SK-MEL-5 (cell line): Measurements from ENCODE around the gene ACER1. TPM values are rescaled to one million over a fixed set of nuclear protein-coding genes. Genes with fewer than 3 reads are reported as not detected.
A peak's percentile ranks its signal among the peaks of the same experiment; 100 is the strongest.
"Not testable (repeated sequence)": the region's sequence is repeated elsewhere in the genome, so short reads cannot be mapped to it uniquely, and the experiment has no call there.

Experiments
- DNase-seq: peaks from one replicate; pipeline ENCODE4 v3.0.0-alpha.2; 2016; ENCODE audit warnings: low read depth, low spot score
- in situ Hi-C: cut with HindIII; loops from 2 replicates; pipeline ENCODE4 v1.10.0; 2016; ENCODE audit warnings: low sequenced_read_pairs, high pct_unique_total_duplicates, low pct_unique_long_range_greater_than_20kb
- total RNA-seq: library from RNA; depleted of rRNA; stranded (reverse); fragments of >200 nt; shearing (Covaris generic); gene quantifications from 2 replicates; pipeline ENCODE4 v1.2.3, GENCODE V29; 2014

Gene ACER1
- total RNA-seq, 1 experiment from 2014 or later = not detected

DNA sequence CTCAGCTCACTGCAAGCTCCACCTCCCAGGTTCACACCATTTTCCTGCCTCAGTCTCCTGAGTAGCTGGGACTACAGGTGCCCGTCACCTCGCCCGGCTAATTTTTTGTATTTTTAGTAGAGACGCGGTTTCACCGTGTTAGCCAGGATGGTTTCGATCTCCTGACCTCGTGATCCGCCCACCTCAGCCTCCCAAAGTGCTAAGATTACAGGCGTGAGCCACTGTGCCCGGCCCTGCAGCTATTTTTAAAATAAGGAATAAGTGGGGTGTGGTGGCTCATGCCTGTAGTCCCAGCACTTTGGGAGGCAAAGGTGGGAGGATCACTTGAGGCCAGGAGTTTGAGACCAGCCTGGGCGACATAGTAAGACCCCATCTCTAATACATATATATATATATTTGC lies 27.0 kb upstream of the ACER1 start:
- in situ Hi-C loops, DNase-seq: not testable (repeated sequence)

- in situ Hi-C loops = no loop called here
- DNase-seq = no peak
These were observed 26.3 kb upstream of the ACER1 start for GRCh38 chr19:6359568-6360341.

DNA sequence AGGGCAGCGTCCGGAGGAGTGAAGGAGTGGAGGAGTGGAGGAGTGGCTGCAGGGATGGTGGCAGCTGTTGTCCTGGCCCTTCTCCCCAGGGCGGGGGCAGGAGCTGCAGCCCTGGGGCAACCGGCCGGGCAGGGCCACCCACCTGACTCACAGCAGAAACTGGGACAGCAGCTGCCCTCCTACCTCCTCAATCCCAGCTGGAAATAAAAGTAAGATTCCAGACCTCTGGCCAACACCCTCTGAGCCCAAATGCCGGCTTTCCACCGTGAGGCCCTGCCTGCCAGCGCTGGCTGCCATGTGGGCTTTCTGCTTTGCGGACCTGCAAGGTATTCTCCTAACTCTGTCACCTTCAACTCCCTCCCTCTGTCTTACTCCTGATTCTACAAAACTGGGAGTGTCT lies 24.6 kb upstream of the ACER1 start:
- in situ Hi-C loops = no loop called here
- no peak for DNase-seq

DNA sequence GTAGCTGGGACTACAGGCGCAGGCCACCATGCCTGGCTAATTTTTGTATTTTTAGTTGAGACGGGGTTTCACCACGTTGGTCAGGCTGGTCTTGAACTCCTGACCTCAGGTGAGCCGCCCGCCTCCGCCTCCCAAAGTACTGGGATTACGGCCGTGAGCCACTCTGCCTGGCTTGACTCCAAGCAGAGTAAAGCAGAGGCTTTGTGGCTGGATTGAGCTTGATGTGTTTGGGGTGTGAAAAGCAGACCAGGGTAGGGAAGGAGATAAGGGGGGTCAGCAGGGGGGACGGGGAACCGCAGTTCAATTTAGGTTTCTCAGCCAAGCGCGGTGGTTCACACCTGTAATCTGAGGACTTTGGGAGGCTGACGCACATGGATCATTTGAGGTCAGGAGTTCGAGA lies 23.8 kb upstream of the ACER1 start:
- no peak for DNase-seq
- in situ Hi-C loops = no loop called here

DNA sequence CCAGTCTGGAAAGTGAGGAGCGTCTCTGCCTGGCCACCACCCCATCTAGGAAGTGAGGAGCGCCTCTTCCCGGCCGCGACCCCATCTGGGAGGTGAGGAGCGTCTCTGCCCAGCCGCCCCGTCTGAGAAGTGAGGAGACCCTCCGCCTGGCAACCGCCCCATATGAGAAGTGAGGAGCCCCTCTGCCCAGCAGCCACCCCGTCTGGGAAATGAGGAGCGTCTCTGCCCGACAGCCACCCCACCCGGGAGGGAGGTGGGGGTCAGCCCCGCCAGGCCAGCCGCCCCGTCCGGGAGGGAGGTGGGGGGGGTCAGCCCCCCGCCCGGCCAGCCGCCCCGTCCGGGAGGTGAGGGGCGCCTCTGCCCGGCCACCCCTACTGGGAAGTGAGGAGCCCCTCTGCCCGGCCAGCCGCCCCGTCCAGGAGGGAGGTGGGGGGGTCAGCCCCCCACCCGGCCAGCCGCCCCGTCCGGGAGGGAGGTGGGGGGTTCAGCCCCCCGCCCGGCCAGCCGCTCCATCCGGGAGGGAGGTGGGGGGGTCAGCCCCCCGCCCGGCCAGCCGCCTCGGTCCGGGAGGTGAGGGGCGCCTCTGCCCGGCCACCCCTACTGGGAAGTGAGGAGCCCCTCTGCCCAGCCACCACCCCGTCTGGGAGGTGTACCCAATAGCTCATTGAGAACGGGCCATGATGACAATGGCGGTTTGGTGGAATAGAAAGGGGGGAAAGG lies 22.1 kb upstream of the ACER1 start:
- in situ Hi-C loops, DNase-seq: not testable (repeated sequence)

GRCh38 chr19:6354098-6354674 lies 20.8 kb upstream of the ACER1 start:
- DNase-seq = peak; percentile 34
- in situ Hi-C loops = no loop called here

DNA sequence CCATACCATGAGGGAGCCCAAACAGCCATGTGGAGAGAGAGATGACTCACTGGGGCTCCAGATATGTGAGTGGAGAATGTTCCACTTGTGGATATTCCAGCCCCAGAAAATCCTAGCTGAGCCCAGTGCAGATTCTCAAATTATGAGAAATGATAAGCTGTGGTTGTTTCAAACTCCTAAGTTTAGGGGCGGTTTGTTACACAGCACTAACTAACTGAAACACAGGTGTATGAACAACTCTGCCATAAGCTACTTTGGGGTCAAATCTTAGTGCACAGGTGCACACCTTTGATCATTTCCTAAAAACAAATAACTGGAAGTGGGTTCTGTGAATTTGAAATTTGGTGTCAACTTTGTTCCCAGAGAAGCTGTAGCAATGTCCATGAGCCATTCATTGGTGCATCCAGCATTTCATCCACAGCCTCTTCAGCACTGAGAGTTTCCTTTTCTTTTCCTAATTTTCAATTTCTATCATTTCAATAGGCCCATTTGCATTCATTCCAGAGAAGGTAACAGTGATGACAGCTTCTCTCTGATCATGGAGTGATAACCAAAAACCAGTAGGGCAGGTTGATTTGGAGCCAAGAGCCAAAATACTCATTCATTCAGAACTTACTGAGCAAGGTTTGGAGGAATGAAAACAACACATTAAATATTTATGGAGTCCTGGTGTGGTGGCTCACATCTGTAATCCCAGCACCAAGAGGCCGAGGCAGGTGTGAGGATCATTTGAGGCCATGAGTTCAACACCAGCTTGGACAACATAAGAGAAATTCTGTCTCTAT lies 19.2 kb upstream of the ACER1 start:
- in situ Hi-C loops = no loop called here
- no peak for DNase-seq

GRCh38 chr19:6350688-6351087 lies 17.3 kb upstream of the ACER1 start:
- DNase-seq = no peak
- in situ Hi-C loops = no loop called here

GRCh38 chr19:6349271-6349670 lies 15.9 kb upstream of the ACER1 start:
- DNase-seq, in situ Hi-C loops: not testable (repeated sequence)

DNA sequence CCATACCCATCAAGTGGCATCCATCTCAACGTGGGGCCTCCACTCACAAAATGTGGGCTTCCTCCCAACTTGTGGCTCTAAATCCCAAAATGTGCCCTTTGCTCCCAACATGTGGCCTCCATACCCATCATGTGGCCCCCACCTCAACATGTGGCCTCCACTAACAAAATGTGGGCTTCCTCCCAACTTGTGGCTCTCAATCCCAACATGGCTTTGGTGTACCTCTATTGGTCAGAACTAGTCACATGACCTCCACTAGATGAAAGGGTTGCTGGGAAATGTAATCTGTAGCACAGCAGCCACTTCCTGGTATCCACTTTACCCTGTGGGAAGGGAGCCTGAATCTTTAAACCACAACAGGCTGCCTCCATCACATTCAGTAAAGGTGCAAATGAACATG lies 10.1 kb upstream of the ACER1 start:
- in situ Hi-C loops = no loop called here
- DNase-seq = peak; percentile 9

DNA sequence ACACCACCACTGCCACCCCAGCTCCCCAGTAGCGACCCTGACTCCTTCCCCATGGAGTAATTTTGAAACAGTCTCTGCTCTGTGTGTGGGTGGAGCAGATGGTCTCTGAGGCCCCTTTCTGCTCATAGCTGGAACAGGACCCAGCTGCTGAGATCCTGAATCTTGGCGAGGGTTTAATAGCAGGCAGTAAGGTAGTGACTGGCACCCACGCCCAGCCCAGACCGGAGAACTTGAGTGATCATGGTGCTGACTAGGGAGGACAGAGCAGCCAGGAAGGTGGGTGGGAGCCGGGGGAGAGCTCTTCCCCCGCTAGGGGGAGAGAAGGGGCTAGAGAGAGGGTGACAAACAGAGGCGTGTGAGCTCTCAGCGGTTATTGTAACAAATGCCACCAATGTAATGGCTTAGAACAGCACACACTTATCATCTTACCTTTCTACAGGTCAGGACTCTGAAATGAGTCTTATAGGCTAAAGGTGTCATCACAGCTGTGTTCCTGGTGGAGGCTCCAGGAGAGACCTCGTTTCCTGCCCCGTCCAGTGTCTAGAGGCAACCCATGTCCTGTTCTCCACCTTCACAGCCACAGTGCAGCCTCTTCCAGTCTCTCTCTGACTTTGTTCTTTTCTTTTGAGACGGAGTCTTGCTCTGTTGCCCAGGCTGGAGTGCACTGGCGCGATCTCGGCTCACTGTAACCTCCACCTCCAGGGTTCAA lies 7.2 kb upstream of the ACER1 start:
- DNase-seq = no peak
- in situ Hi-C loops = no loop called here

- in situ Hi-C loops = no loop called here
- DNase-seq = no peak
These were observed 1.3 kb upstream of the ACER1 start for GRCh38 chr19:6334490-6335285.

DNA sequence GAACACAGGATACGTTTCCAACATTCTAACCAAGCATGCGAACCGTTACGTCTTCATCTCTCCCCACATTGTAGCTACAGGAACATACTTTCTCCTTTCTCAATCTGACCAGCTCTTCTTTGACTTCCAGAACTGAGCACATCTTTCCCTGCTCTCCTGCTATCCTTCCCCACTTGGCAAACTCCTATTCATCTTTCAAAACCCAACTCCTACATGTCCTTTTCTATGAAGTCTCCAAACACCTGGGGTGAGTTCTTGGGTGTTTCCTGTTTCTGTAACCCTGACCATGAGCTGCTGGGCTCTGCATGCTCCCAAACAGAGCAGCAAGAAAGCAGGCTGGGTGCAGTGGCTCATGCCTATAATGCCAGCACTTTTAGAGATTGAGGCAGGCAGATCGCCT lies 6.6 kb downstream of the ACER1 start:
- no peak for DNase-seq
- in situ Hi-C loops = no loop called here

DNA sequence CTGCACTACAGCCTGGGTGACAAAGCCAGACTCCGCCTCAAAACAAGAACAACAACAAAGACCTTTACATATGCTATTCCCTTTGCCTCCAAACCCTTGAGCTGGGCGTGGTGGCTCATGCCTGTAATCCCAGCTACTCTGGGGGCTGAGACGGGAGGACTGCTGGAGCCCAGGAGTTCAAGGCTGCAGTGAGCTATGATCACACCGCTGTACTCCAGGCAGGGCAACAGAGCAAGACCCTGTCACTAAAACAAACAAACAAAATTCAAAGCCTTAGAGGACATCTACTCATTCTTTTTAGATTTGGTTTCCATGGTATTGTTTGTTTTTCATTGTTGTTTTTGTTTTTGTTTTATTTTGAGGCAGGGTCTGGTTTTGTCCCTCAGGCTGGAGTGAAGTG lies 7.8 kb downstream of the ACER1 start:
- in situ Hi-C loops = no loop called here
- no peak for DNase-seq

GRCh38 chr19:6324757-6325156 lies 8.7 kb downstream of the ACER1 start:
- no peak for DNase-seq
- in situ Hi-C loops = no loop called here

DNA sequence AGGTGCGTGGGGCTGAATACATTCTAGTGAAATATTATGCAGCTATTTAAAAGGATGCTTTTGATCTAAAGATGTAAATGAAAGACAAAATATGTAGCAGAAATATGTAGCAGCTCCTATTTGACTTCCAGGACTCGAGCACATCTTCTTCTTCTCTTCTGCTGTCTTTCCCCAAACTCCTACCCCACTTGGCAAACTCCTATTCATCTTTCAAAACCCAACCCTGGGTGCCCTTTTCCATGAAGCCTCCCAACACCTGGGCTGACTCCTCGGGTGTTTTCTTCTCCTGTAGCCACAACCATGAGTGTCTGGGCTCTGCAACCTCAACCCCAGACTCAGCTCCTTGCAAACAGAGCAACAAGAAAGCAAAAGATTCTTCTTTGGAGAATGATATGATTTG lies 11.1 kb downstream of the ACER1 start:
- in situ Hi-C loops = no loop called here
- DNase-seq = no peak

- DNase-seq = no peak
- in situ Hi-C loops = no loop called here
These were observed 14.0 kb downstream of the ACER1 start for GRCh38 chr19:6319376-6319775.
